ENCODE data around the gene FBXW9. TPM values are rescaled to one million over a fixed set of nuclear protein-coding genes. Genes with fewer than 3 reads are reported as not detected.
A peak's percentile ranks its signal among the peaks of the same experiment; 100 is the strongest.
"Not testable (repeated sequence)": the region's sequence is repeated elsewhere in the genome, so short reads cannot be mapped to it uniquely, and the experiment has no call there.

FBXW9 gene
- total RNA-seq, 2 experiments from 2014 or later = 2.2 to 2.4 TPM

DNA sequence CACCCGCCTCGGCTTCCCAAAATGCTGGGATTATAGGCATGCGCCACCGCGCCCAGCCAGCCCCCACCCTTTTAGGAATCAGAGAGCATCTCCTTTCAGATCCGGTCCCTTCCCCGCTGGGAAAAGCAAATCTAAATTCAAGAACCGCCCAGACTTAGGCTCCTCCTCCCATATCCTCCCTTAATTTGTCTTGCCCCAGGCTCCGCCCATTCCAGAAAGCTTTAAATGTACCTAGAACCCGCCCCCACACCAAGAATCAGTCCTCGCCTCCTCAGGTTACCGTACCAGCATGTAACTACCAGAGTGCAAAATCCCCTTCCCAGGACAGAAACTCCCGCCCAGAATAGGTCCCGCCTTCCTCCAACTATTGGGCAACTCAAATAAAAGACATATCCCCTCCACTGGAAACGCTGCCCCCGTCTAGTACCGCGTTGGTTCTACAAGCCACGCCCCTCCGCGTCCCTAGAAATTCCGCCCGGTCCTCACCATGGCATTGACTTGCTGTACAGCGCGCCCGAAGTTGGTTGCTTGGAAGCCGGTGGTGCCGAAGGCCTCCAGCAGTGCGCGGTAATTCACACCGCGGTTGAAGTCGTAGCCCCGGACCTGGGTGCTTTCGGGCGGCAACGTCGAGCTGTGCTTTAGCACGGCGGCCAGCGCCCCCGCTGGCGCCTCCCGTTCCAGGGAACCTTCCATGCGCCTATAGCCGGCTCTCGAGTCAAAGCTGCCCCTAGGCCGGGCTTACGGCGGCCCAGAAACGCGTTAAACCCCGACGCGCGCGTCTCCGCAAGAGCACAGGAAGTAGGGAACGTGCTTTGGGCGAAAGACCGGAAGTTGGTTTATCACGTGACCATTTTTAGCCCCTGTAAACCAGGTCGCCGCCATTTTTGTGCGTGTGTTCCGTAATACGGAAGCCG lies 15.1 kb downstream of the FBXW9 start, which contains the start of gene DHPS:
Gene DHPS (minus strand): TSS at position 807 of the 914 bp plus-strand sequence. CDS start 114 bp downstream, at position 693.
- H3K4me3 ChIP-seq (ENCODE audit: low read length) = peak within 1 kb of the TSS; percentile 93
- POLR2A ChIA-PET = interaction anchor here (0.6 to 3.1 kb wide), 18 partner anchors 9 to 1300 kb away, joined by 3 to 28 read pairs (median 6); partner anchors contain the start of genes FBXW9, GCDH, GET3 and JUNB
- peak within 1 kb of the TSS; percentile 94 for H3K4me3 Mint-ChIP-seq
- no peaks in the 10 kb centered on the region for H3K9me3 Mint-ChIP-seq
- peak within 1 kb of the TSS; percentile 86 for H3K27ac Mint-ChIP-seq
- ATAC-seq (ENCODE audit: poor library complexity) (peak; percentile 78), DNase-seq (peak; percentile 76 to 99 (median 88))
- H3K27ac ChIP-seq (ENCODE audit: low read depth in 1 of 2, low read length in 2 of 2) = peak within 1 kb of the TSS; percentile 94 to 98
- intact Hi-C loops (cut with DNase I, micrococcal nuclease) = loop anchor here (1.0 to 5.0 kb wide), 4 partner anchors 12 to 41 kb away; partner anchors contain the start of genes TNPO2 (in 2 of the 2) and FBXW9 (in 1 of the 2)
- H3K4me1 Mint-ChIP-seq (ENCODE audit: low read depth) = peaks cover 32% of the 10 kb centered on the region
- H3K36me3 Mint-ChIP-seq (ENCODE audit: low read depth) = peaks cover 40% of the 10 kb centered on the region
- CTCF ChIA-PET = interaction anchor here (1.2 to 2.8 kb wide), 3 partner anchors 12 to 42 kb away, joined by 4 to 8 read pairs (median 6); partner anchors contain the start of gene TNPO2
- no peaks in the 10 kb centered on the region for H3K9me3 ChIP-seq (ENCODE audit: control insufficient read depth in 1 of 2, insufficient read depth in 1 of 2, low read length in 2 of 2)
- TF ChIP-seq, protein P1, sequence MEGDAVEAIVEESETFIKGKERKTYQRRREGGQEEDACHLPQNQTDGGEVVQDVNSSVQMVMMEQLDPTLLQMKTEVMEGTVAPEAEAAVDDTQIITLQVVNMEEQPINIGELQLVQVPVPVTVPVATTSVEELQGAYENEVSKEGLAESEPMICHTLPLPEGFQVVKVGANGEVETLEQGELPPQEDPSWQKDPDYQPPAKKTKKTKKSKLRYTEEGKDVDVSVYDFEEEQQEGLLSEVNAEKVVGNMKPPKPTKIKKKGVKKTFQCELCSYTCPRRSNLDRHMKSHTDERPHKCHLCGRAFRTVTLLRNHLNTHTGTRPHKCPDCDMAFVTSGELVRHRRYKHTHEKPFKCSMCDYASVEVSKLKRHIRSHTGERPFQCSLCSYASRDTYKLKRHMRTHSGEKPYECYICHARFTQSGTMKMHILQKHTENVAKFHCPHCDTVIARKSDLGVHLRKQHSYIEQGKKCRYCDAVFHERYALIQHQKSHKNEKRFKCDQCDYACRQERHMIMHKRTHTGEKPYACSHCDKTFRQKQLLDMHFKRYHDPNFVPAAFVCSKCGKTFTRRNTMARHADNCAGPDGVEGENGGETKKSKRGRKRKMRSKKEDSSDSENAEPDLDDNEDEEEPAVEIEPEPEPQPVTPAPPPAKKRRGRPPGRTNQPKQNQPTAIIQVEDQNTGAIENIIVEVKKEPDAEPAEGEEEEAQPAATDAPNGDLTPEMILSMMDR (IDR thresholded peaks at IDR 0.05) = no peak
- no peaks in the 10 kb centered on the region for H3K27me3 Mint-ChIP-seq
- H3K4me1 ChIP-seq (ENCODE audit: insufficient read depth, low read length) = peaks cover 40% of the 10 kb centered on the region
- no peaks in the 10 kb centered on the region for H3K27me3 ChIP-seq (ENCODE audit: control insufficient read depth in 1 of 2, insufficient read depth in 2 of 2, low read length in 2 of 2)
- H3K36me3 ChIP-seq (ENCODE audit: insufficient read depth, low read length) = peaks cover 38% of the 10 kb centered on the region

DNA sequence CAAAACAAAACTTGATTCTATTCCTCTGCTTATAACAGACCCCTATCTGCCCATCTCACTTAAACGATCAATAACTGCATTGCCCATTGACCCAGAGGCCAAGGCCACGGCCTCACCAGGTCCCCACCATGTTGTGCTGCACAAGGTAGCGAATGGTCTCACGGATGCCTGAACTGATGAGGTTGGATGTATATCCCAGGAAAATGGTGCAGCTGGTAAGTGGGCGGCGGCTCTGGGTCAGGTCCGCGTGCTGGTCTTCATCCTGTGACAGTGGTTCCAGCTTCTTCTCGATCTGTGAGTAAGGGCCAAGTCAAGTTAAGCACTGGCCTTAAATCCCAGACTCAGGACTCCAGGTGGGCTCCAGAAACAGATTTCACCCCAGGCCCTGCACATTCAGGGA lies 16.4 kb downstream of the FBXW9 start:
- Mint-ChIP-seq H3K27me3 (no peaks in the 10 kb centered on the region), H3K4me3 (peak overlapping the region; percentile 48), H3K27ac (no peak overlapping the region), H3K9me3 (no peaks in the 10 kb centered on the region), H3K36me3 (ENCODE audit: low read depth) (peaks cover 53% of the 10 kb centered on the region), H3K4me1 (ENCODE audit: low read depth) (peaks cover 35% of the 10 kb centered on the region)
- Histone ChIP-seq H3K36me3 (ENCODE audit: insufficient read depth, low read length) (peaks cover 51% of the 10 kb centered on the region), H3K4me1 (ENCODE audit: insufficient read depth, low read length) (peaks cover 44% of the 10 kb centered on the region), H3K4me3 (ENCODE audit: low read length) (no peak overlapping the region), H3K27ac (ENCODE audit: low read depth in 1 of 2, low read length in 2 of 2) (no peak overlapping the region), H3K27me3 (ENCODE audit: control insufficient read depth in 1 of 2, insufficient read depth in 2 of 2, low read length in 2 of 2) (no peaks in the 10 kb centered on the region), H3K9me3 (ENCODE audit: control insufficient read depth in 1 of 2, insufficient read depth in 1 of 2, low read length in 2 of 2) (no peaks in the 10 kb centered on the region)
- intact Hi-C loops (cut with DNase I, micrococcal nuclease) = loop anchor here (2.0 to 5.0 kb wide), 2 partner anchors 42 to 43 kb away; partner anchors contain the start of gene TNPO2 (in 2 of the 2)
- ATAC-seq (ENCODE audit: poor library complexity) (no peak), DNase-seq (no peak)
- POLR2A ChIA-PET = interaction anchor here (1.4 to 3.1 kb wide), 5 partner anchors 11 to 211 kb away, joined by 4 to 28 read pairs (median 20); partner anchors contain the start of genes FBXW9, GCDH and TNPO2
- CTCF ChIA-PET = interaction anchor here (2.8 kb wide), 1 partner anchor 43 kb away, joined by 8 read pairs; the partner anchor contains the start of gene TNPO2
- TF ChIP-seq, protein P1 (IDR thresholded peaks at IDR 0.05) = no peak

DNA sequence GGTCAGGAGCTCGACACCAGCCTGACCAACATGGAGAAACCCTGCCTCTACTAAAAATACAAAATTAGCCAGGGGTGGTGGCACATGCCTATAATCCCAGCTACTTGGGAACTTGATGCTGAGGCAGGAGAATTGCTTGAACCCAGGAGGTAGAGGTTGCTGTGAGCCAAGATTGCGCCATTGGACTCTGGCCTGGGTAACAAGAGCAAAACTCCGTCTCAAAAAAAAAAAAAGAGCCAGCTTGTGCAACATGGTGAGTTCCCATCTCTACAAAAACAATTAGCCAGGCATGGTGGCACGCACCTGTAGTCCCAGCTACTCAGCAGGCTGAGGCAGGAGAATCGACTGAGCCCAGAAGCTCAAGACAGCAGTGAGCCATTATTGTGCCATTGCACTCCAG lies 18.4 kb downstream of the FBXW9 start:
- H3K9me3 ChIP-seq (ENCODE audit: control insufficient read depth in 1 of 2, insufficient read depth in 1 of 2, low read length in 2 of 2); H3K9me3 Mint-ChIP-seq; H3K27ac ChIP-seq (ENCODE audit: low read depth in 1 of 2, low read length in 2 of 2); H3K27me3 Mint-ChIP-seq; DNase-seq; H3K27me3 ChIP-seq (ENCODE audit: control insufficient read depth in 1 of 2, insufficient read depth in 2 of 2, low read length in 2 of 2); H3K4me3 Mint-ChIP-seq; H3K27ac Mint-ChIP-seq; H3K4me3 ChIP-seq (ENCODE audit: low read length); ATAC-seq (ENCODE audit: poor library complexity): not testable (repeated sequence)
- POLR2A ChIA-PET = interaction anchor here (0.6 to 1.1 kb wide), 2 partner anchors 9 to 13 kb away, joined by 3 to 4 read pairs; a partner anchor contains a TSS
- H3K4me1 ChIP-seq (ENCODE audit: insufficient read depth, low read length) = peaks cover 44% of the 10 kb centered on the region
- peaks cover 70% of the 10 kb centered on the region for H3K36me3 Mint-ChIP-seq (ENCODE audit: low read depth)
- CTCF ChIA-PET = interaction anchor here (0.8 kb wide), 1 partner anchor 9 kb away, joined by 3 read pairs; a partner anchor contains a TSS
- intact Hi-C loops (cut with DNase I, micrococcal nuclease) = loop anchor here in 1 of 2 experiments (5.0 kb wide), 1 partner anchor 119 kb away; no protein-coding TSS in a partner anchor
- H3K4me1 Mint-ChIP-seq (ENCODE audit: low read depth) = peaks cover 35% of the 10 kb centered on the region
- H3K36me3 ChIP-seq (ENCODE audit: insufficient read depth, low read length) = peaks cover 68% of the 10 kb centered on the region
